Endothelial cell of umbilical vein (primary cell): Measurements from ENCODE around the gene EIF3J. TPM values are rescaled to one million over a fixed set of nuclear protein-coding genes. Genes with fewer than 3 reads are reported as not detected.
"Not testable (repeated sequence)": the region's sequence is repeated elsewhere in the genome, so short reads cannot be mapped to it uniquely, and the experiment has no call there.

Experiments
- BruUV-seq: library from RNA; stranded (reverse); fragments of 400-500 nt; replicated peaks from 2 replicates; lab custom pipeline; 2021; lab: Mats Ljungman, UMichigan
- CTCF ChIA-PET: fragments of 300-600, 350-600 bp; sonication (Branson Sonifier 250); formaldehyde crosslinking; loops from one replicate; lab custom pipeline; 2021; ENCODE audit warnings: antibody characterized with exemption, inconsistent platforms; lab: Charles Lee
- POLR2A ChIA-PET: fragments of 300-600, 350-600 bp; sonication (Branson Sonifier 250); formaldehyde crosslinking; loops from one replicate; lab custom pipeline; 2021; ENCODE audit warnings: antibody characterized with exemption, inconsistent platforms; lab: Charles Lee
- DNase-seq: peaks from one replicate; pipeline ENCODE4 v3.0.0-alpha.2; 2011; ENCODE audit warnings: low read depth, low spot score
- FAIRE-seq: peaks from 2 replicates; lab custom pipeline; 2011; peaks lifted over from hg19 to GRCh38; lab: Jason Lieb, UNC
- H2AFZ ChIP-seq: 2 replicates; pipeline ENCODE4 v1.6.0; 2012; ENCODE audit warnings: low read depth, low read length, control low read depth, inconsistent platforms
- H3K27ac ChIP-seq: 2 replicates; pipeline ENCODE4 v1.5.1; 2011; ENCODE audit warnings: low read depth, mild to moderate bottlenecking, control low read depth, low read length, moderate library complexity; ENCODE audit not compliant: insufficient read depth
- H3K27me3 ChIP-seq, 2 experiments: 2 replicates each; pipeline versions ENCODE4 v1.6.0 to v1.6.1; 2011; ENCODE audit warnings: low read length in 2 of 2, mixed read lengths in 1 of 2; ENCODE audit not compliant: control insufficient read depth in 2 of 2, insufficient read depth in 2 of 2
- H3K36me3 ChIP-seq, 2 experiments: 2 replicates in 1 of 2; 3 replicates in 1 of 2; pipeline ENCODE4 v1.5.1; 2011; ENCODE audit warnings: low read length in 2 of 2, mild to moderate bottlenecking in 1 of 2, moderate library complexity in 1 of 2; ENCODE audit not compliant: control insufficient read depth in 2 of 2, insufficient read depth in 2 of 2; ENCODE audit errors: extremely low read depth in 1 of 2
- H3K4me1 ChIP-seq: 3 replicates; pipeline ENCODE4 v1.5.1; 2011; ENCODE audit warnings: mild to moderate bottlenecking, low read length; ENCODE audit not compliant: control insufficient read depth, insufficient read depth; ENCODE audit errors: extremely low read depth
- H3K4me2 ChIP-seq: 2 replicates; pipeline ENCODE4 v1.6.1; 2011; ENCODE audit warnings: low read length, control low read depth, mixed read lengths; ENCODE audit not compliant: insufficient read depth
- H3K4me3 ChIP-seq, 3 experiments: fragments of 200-600 bp in 1 of 3; sonication (generic), shearing (Covaris generic) in 1 of 3; replicated peaks in 1 of 3; 2 replicates each; pipeline ENCODE4 v1.5.1; 2011 to 2016; ENCODE audit warnings: control low read depth in 3 of 3, low read length in 3 of 3, mild to moderate bottlenecking in 2 of 3, inconsistent platforms in 1 of 3, low read depth in 1 of 3, moderate library complexity in 1 of 3; ENCODE audit not compliant: insufficient read depth in 1 of 3
- H3K79me2 ChIP-seq: 2 replicates; pipeline ENCODE4 v1.6.0; 2012; ENCODE audit warnings: low read length, inconsistent platforms; ENCODE audit not compliant: control insufficient read depth, insufficient read depth
- H3K9ac ChIP-seq: replicated peaks from 2 replicates; pipeline ENCODE3; 2011; ENCODE audit warnings: low read length, control low read depth; ENCODE audit not compliant: insufficient read depth; ENCODE audit errors: extremely low read depth
- H3K9me1 ChIP-seq: replicated peaks from 3 replicates; pipeline ENCODE4 v1.6.0; 2011; ENCODE audit warnings: mild to moderate bottlenecking, low read length; ENCODE audit not compliant: control insufficient read depth, insufficient read depth; ENCODE audit errors: extremely low read depth
- H3K9me3 ChIP-seq: replicated peaks from 2 replicates; pipeline ENCODE4 v1.5.1; 2012; ENCODE audit warnings: low read length, inconsistent platforms; ENCODE audit not compliant: control insufficient read depth, insufficient read depth
- H4K20me1 ChIP-seq: replicated peaks from 2 replicates; pipeline ENCODE3; 2011; ENCODE audit warnings: mild to moderate bottlenecking, low read length; ENCODE audit not compliant: control insufficient read depth, insufficient read depth; ENCODE audit errors: extremely low read depth
- CTCF ChIP-seq, 2 donors: IDR thresholded peaks; 1 replicate in 1 of 2; 2 replicates in 1 of 2; pipeline ENCODE4 v1.5.1; 2011; ENCODE audit warnings: low read length in 2 of 2, mild to moderate bottlenecking in 2 of 2, moderate library complexity in 2 of 2, control low read depth in 1 of 2, inconsistent platforms in 1 of 2, low read depth in 1 of 2; ENCODE audit not compliant: insufficient read depth in 1 of 2; ENCODE audit errors: extremely low read depth in 1 of 2
- EZH2 ChIP-seq: IDR thresholded peaks from 2 replicates; pipeline ENCODE4 v1.6.1; 2012; ENCODE audit warnings: borderline replicate concordance, low read depth, mild to moderate bottlenecking, moderate library complexity, low read length, inconsistent platforms; ENCODE audit not compliant: severe bottlenecking
- FOS ChIP-seq: IDR thresholded peaks from 2 replicates; pipeline ENCODE4 v1.6.1; 2011; ENCODE audit warnings: mild to moderate bottlenecking, low read length, moderate library complexity, borderline replicate concordance; ENCODE audit not compliant: insufficient read depth
- GATA2 ChIP-seq: IDR thresholded peaks from 2 replicates; pipeline ENCODE4 v1.7.0; 2011; ENCODE audit warnings: low read depth, mild to moderate bottlenecking, moderate library complexity, mixed read lengths, low read length; ENCODE audit not compliant: insufficient read length, insufficient read depth
- JUN ChIP-seq: IDR thresholded peaks from 2 replicates; pipeline ENCODE4 v1.6.1; 2011; ENCODE audit warnings: borderline replicate concordance, low read depth; ENCODE audit not compliant: insufficient read length, insufficient read depth
- MAX ChIP-seq: IDR thresholded peaks from 2 replicates; pipeline ENCODE4 v1.6.1; 2011; ENCODE audit not compliant: insufficient read depth, insufficient read length
- MYC ChIP-seq: IDR thresholded peaks from one replicate; pipeline ENCODE4 v1.6.1; 2011; ENCODE audit warnings: mild to moderate bottlenecking, low read depth, low read length
- POLR2A ChIP-seq: IDR thresholded peaks from 2 replicates; pipeline ENCODE4 v1.6.1; 2012; ENCODE audit warnings: low read depth, mild to moderate bottlenecking, control low read depth, low read length
- POLR2AphosphoS5 ChIP-seq: IDR thresholded peaks from 2 replicates; pipeline ENCODE4 v1.6.1; 2012; ENCODE audit warnings: low read depth, mild to moderate bottlenecking, control low read depth, low read length, moderate library complexity; ENCODE audit not compliant: insufficient read depth
- dilution Hi-C: fragments of 300-500 bp; cut with MboI; formaldehyde crosslinking; loops from one replicate; pipeline ENCODE4 v1.15.0; 2019; ENCODE audit warnings: low sequenced_read_pairs; ENCODE audit not compliant: extremely low pct_ligation_motif_present
- intact Hi-C: fragments of 100-400 bp; cut with micrococcal nuclease; formaldehyde crosslinking; loops from one replicate; pipeline ENCODE4 v1.10.0; 2022
- polyA plus RNA-seq, 4 experiments: library from polyadenylated mRNA; depleted of rRNA in 3 of 4; stranded (reverse) in 3 of 4; unstranded in 1 of 4; fragments of >200 nt; gene quantifications; 2 replicates each; pipeline versions ENCODE4 v1.2.1 to v1.2.3, GENCODE V29; 2011 to 2012; ENCODE audit warnings: missing spikeins in 1 of 4
- total RNA-seq: library from RNA; stranded (reverse); gene quantifications from 2 replicates; pipeline ENCODE4 v1.2.3, GENCODE V29; 2021

EIF3J gene
- total and polyA plus RNA-seq, 2 donors (not counting 3 experiments of a cell fraction or from before 2014, with no cell fraction given), result 35.4 to 150 TPM

- dilution Hi-C loops (no loop called here), intact Hi-C loops (no loop called here)
- POLR2A ChIA-PET, result no interaction called here
- Histone ChIP-seq H3K9me3 (no peaks in the 10 kb centered on the region), H3K79me2 (peaks cover 95% of the 10 kb centered on the region), H3K9ac (no peak overlapping the region), H2AFZ (no peak overlapping the region), H3K4me2 (no peak overlapping the region), H3K27ac (no peak overlapping the region), H3K4me3 (no peak overlapping the region), H3K27me3 (no peaks in the 10 kb centered on the region), H4K20me1 (peaks cover 4% of the 10 kb centered on the region), H3K9me1 (no peaks in the 10 kb centered on the region), H3K4me1 (peaks cover 34% of the 10 kb centered on the region), H3K36me3 (peaks cover 0 to 6% of the 10 kb centered on the region in 2 experiments)
- CTCF ChIA-PET, result interaction anchor here (0.5 to 2.2 kb wide), 3 partner anchors 11 to 208 kb away, joined by 3 to 6 read pairs (median 3); no protein-coding TSS in a partner anchor
- BruUV-seq, result no TSS peak
- no peak for FAIRE-seq
- no peak for DNase-seq
- TF ChIP-seq JUN (no peak), POLR2AphosphoS5 (no peak), MAX (no peak), GATA2 (no peak), FOS (no peak), EZH2 (no peak), CTCF (IDR thresholded peaks at IDR 0.05; ENCODE audit: extremely low read depth in 1 of 2, insufficient read depth in 1 of 2, low read depth in 1 of 2, low read length in 2 of 2) (no peak), MYC (no peak), POLR2A (no peak)
Measured at GRCh38 chr15:44542596-44542995, 5.6 kb downstream of the EIF3J start.

GRCh38 chr15:44544745-44545144, 7.8 kb downstream of the EIF3J start:
- FAIRE-seq, H3K27ac ChIP-seq, H3K27me3 ChIP-seq, H3K9me1 ChIP-seq, H3K4me3 ChIP-seq, DNase-seq, H3K9ac ChIP-seq, H4K20me1 ChIP-seq, BruUV-seq, H3K4me2 ChIP-seq, H3K9me3 ChIP-seq, H2AFZ ChIP-seq, intact Hi-C loops, dilution Hi-C loops, H3K36me3 ChIP-seq: not testable (repeated sequence)
- ChIA-PET POLR2A (interaction anchor here (1.4 kb wide), 1 partner anchor 11 kb away, joined by 3 read pairs; no protein-coding TSS in a partner anchor), CTCF (interaction anchor here (2.1 to 2.2 kb wide), 3 partner anchors 7 to 43 kb away, joined by 6 to 13 read pairs (median 8); partner anchors contain the start of gene EIF3J)
- peaks cover 25% of the 10 kb centered on the region for H3K4me1 ChIP-seq
- H3K79me2 ChIP-seq, result peaks cover 95% of the 10 kb centered on the region
